Mucosa of rectum (tissue), 2 donors: ENCODE measurements around the gene CLIC1.
A peak's percentile ranks its signal among the peaks of the same experiment; 100 is the strongest.

ENCODE experiments used
- H3K27ac ChIP-seq, 2 donors: one replicate each; pipeline ENCODE4 v1.7.0; 2013; ENCODE audit warnings: inconsistent platforms in 2 of 2, low read depth in 2 of 2, low read length in 2 of 2
- H3K27me3 ChIP-seq, 2 donors: one replicate each; pipeline ENCODE4 v1.7.0; 2013; ENCODE audit warnings: low read length in 2 of 2; ENCODE audit not compliant: control insufficient read depth in 2 of 2, insufficient read depth in 2 of 2
- H3K36me3 ChIP-seq, 2 donors: one replicate each; pipeline ENCODE4 v1.7.0; 2013; ENCODE audit warnings: low read length in 2 of 2; ENCODE audit not compliant: control insufficient read depth in 2 of 2, insufficient read depth in 2 of 2
- H3K4me1 ChIP-seq, 2 donors: one replicate each; pipeline ENCODE4 v1.7.0; 2013; ENCODE audit warnings: low read length in 2 of 2, mild to moderate bottlenecking in 1 of 2; ENCODE audit not compliant: control insufficient read depth in 2 of 2, insufficient read depth in 2 of 2
- H3K4me3 ChIP-seq, 2 donors: one replicate each; pipeline ENCODE4 v1.7.0; 2013; ENCODE audit warnings: low read length in 2 of 2
- H3K9ac ChIP-seq, 2 donors: one replicate each; pipeline ENCODE4 v1.7.0; 2013; ENCODE audit warnings: low read length in 2 of 2, low read depth in 1 of 2, mild to moderate bottlenecking in 1 of 2
- H3K9me3 ChIP-seq, 2 donors: one replicate each; pipeline ENCODE4 v1.7.0; 2013; ENCODE audit warnings: low read length in 2 of 2; ENCODE audit not compliant: control insufficient read depth in 2 of 2
- donor health status: healthy.
- donor health status: Normal muscosa, but diverticular disease.

Gene CLIC1

DNA sequence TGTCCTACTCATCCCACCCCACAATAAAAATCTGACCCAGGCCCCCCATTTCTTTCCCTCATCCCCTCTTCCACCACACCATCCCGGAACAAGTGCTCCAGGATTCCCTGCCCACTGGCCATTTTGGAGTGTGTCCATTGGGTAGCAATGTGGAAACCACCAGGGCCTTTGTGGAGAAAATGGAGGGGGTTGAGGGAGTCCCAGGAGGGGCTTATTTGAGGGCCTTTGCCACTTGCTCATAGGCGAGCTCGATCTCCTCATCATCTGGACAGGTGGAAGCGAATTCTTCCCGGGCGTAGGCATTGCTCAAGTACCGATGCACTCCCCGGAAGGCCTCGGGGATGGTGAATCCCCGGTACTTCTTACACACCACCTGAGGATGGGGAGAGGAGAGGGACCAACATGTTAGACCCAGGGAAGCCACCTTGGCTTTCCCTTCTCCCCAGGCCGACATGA lies 5.7 kb downstream of the CLIC1 start:
- Histone ChIP-seq H3K9ac (peak overlapping the region in 1 of 2 donors; percentile 60), H3K9me3 (no peaks in the 10 kb centered on the region), H3K4me3 (peak overlapping the region in 1 of 2 donors; percentile 93), H3K27ac (peak overlapping the region; percentile 98), H3K36me3 (peaks cover 45 to 46% of the 10 kb centered on the region in 2 donors), H3K4me1 (peaks cover 45 to 52% of the 10 kb centered on the region in 2 donors), H3K27me3 (no peaks in the 10 kb centered on the region)

GRCh38 chr6:31729979-31730630 lies 6.2 kb downstream of the CLIC1 start:
- peaks cover 45 to 52% of the 10 kb centered on the region in 2 donors for H3K4me1 ChIP-seq
- H3K9ac ChIP-seq: peak overlapping the region; percentile 78 to 84
- peak overlapping the region; percentile 84 to 93 for H3K4me3 ChIP-seq
- no peaks in the 10 kb centered on the region for H3K27me3 ChIP-seq
- H3K27ac ChIP-seq: peak overlapping the region; percentile 98
- no peaks in the 10 kb centered on the region for H3K9me3 ChIP-seq
- H3K36me3 ChIP-seq: peaks cover 45 to 46% of the 10 kb centered on the region in 2 donors

DNA sequence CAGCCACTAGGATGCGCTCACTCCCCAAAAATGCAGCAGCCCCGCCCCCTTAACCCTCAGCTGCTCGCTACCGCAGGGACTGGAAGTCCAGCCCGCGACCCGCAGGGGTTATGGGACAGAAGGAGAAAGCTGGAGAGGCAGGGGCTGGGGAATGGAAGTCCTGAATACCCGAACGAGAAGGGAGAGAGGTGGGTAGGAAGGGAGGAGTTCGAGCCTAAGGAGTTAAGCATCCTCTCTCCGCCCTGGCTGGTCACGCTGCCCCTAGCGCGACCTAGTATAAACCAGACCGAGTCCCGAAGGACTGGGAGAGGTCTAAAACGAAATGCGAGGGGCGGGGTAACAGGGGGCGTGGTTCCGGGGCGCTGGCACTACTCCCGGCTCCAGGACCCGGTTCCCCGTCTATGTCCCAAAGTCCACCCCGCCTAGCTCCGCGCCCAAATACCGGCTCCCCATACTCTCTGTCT lies 6.8 kb downstream of the CLIC1 start:
- Histone ChIP-seq H3K27ac (peak overlapping the region; percentile 98), H3K9ac (peak overlapping the region; percentile 78 to 84), H3K36me3 (peaks cover 45 to 46% of the 10 kb centered on the region in 2 donors), H3K9me3 (no peaks in the 10 kb centered on the region), H3K27me3 (no peaks in the 10 kb centered on the region), H3K4me1 (peaks cover 43 to 50% of the 10 kb centered on the region in 2 donors), H3K4me3 (peak overlapping the region; percentile 84 to 93)

DNA sequence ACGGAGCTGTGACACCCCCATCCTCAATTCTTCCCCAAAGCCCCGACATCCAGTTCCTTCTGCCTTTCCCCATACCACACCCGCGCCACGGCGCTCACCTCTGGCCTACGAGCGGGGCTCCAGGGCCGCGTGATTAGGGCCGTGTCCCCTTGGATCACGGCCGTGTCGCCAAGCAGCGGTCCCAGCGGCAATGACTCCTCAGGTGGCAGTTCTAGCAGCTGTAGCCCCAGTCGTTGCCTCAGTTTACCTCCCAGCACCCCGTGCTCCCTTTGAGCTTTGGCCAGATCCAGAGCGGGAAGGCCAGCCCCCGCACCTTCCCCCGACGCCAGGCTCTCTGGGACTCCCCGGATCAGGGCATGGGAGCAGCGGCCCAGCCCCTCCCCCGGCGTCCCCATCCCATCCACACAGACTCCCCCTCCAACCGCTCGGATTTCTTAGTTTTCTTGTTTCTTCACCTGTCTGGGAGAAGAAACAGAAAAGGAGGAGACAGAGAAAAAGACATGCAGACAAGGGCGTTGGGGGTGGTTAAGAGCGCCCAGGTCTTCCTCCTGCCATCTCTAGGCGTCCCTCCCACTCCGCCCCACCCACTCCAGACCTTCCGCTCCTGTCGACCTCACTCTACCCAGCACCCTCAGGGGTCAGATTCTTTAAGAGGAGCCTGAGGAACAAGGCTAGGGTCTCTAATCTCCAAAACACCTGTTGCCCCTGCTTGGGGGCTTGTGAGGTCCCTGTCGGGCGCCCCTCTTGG lies 7.4 kb downstream of the CLIC1 start, which contains the start of gene DDAH2:
Gene DDAH2, minus strand, starts transcription at position 533 of the 748 bp plus-strand sequence. Its CDS starts 138 bp downstream, at position 395.
- Histone ChIP-seq H3K9ac (peak within 1 kb of the TSS; percentile 78 to 84), H3K4me3 (peak within 1 kb of the TSS; percentile 84 to 93), H3K36me3 (peaks cover 41 to 42% of the 10 kb centered on the region in 2 donors), H3K27ac (peak within 1 kb of the TSS; percentile 98), H3K4me1 (peaks cover 37 to 44% of the 10 kb centered on the region in 2 donors), H3K27me3 (no peaks in the 10 kb centered on the region), H3K9me3 (no peaks in the 10 kb centered on the region)

DNA sequence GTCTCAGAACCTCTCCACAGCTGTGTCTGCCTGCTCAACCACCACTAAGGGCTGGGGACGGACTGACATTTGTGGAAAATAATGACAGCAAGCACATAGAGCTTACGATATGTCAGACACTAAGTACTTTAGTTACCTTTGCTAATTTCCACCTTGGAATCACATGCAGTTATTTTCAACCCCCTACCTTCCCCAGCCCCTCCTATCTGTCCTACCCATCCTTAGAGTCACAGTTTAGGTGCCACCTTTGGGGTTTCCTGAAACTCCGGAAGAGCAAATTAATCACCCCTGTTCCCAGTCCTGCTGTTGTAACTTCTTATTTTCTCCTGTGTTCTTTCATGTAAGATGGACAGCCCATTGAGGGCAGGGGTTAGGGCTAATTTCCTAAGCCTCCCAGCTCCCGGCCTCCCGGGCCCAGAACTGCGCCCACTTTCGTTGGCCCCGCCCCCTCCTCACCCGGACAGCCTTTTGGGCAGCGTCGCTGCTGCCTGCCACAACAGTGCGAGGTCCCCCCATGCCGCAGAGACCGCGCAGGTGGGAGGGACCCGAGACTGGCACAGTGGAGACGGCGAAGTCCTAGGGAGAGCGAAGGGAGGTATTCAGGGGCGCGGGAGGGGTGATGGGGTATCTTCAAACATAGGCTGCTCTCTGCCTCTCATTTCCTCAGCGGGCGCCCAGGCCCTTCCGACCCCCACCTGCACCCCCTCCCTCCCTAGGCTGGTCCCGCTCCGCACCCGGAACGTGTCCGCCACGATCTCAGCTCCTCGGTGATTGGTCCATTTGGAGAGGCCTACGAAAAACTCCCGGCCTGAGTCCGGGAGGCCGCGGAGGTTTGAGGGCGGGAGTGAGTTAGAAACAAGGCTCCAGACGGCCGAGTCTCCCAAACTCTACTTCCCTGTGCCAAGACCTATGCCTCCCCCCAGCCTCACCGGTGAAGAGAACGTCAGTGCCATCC lies 8.3 kb downstream of the CLIC1 start:
- Histone ChIP-seq H3K9me3 (no peaks in the 10 kb centered on the region), H3K4me1 (peaks cover 31 to 40% of the 10 kb centered on the region in 2 donors), H3K4me3 (peak overlapping the region; percentile 84 to 93), H3K9ac (peak overlapping the region; percentile 78 to 84), H3K27ac (peak overlapping the region; percentile 98), H3K36me3 (peaks cover 31 to 32% of the 10 kb centered on the region in 2 donors), H3K27me3 (no peaks in the 10 kb centered on the region)

GRCh38 chr6:31727034-31727716 lies 9.2 kb downstream of the CLIC1 start:
- H3K9ac ChIP-seq: peak overlapping the region in 1 of 2 donors; percentile 13
- no peaks in the 10 kb centered on the region for H3K9me3 ChIP-seq
- peak overlapping the region; percentile 98 for H3K27ac ChIP-seq
- H3K27me3 ChIP-seq: no peaks in the 10 kb centered on the region
- peaks cover 27% of the 10 kb centered on the region in 2 donors for H3K36me3 ChIP-seq
- peak overlapping the region; percentile 17 to 37 for H3K4me3 ChIP-seq
- H3K4me1 ChIP-seq: peaks cover 31 to 42% of the 10 kb centered on the region in 2 donors

DNA sequence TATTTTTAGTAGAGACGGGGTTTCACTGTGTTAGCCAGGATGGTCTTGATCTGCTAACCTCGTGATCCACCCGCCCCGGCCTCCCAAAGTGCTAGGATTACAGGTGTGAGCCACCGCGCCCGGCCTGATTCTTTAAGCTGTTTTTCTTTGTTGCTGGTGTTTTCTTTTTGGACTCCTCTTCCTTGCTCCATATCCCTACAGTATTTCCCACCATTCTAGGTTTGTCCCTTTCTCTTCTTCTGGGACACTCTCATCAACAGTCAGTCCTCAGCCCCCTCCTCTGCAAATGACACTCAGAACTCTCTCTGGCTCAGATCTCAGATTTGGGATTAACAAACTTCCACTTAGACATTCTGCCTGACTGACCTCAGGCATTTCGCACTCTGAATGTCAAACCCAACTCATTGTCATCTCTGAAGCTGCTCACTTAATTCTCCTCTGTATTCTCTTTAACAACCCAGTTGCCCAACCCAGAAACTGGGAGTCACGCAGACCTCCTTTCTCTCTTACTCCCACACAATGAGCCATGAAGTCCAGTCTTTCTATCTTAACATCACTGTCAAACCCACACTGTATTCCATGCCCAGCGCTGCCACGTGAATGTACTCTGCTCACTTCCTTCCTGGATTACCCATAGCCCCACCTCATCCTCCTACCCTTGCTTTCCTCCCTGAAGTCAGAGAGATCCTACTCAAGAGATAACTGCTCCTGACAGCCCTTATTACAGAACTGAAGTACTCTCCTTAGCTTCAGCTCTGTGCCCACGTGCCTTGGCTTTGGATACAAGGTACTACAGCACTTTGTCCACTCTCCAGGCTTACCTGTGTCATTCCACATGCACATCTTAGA lies 10.6 kb downstream of the CLIC1 start:
- H3K9me3 ChIP-seq: no peaks in the 10 kb centered on the region

GRCh38 chr6:31723980-31724691 lies 12.2 kb downstream of the CLIC1 start:
- Histone ChIP-seq H3K9ac (no peak overlapping the region), H3K9me3 (no peaks in the 10 kb centered on the region), H3K36me3 (peaks cover 12 to 16% of the 10 kb centered on the region in 2 donors), H3K27me3 (no peaks in the 10 kb centered on the region), H3K4me3 (no peak overlapping the region), H3K4me1 (peaks cover 28 to 45% of the 10 kb centered on the region in 2 donors), H3K27ac (no peak overlapping the region)

More for the DNA sequence above, 10.6 kb downstream of the CLIC1 start:
- Histone ChIP-seq H3K9ac (no peak overlapping the region), H3K27ac (peak overlapping the region; percentile 98), H3K4me1 (peaks cover 33 to 44% of the 10 kb centered on the region in 2 donors), H3K36me3 (peaks cover 15 to 18% of the 10 kb centered on the region in 2 donors), H3K4me3 (no peak overlapping the region), H3K27me3 (no peaks in the 10 kb centered on the region)
